IMR-90 (cell line): ENCODE data around the gene MEIS2. TPM values are rescaled to one million over a fixed set of nuclear protein-coding genes. Genes with fewer than 3 reads are reported as not detected.
A peak's percentile ranks its signal among the peaks of the same experiment; 100 is the strongest.

Experiments
- ATAC-seq: fragments of 200-7000 bp; cut with Tn5 transposase; 2 replicates; pipeline ENCODE4 v1.9.1; 2020; ENCODE audit warnings: low read depth, mild to moderate bottlenecking, moderate library complexity
- BruUV-seq: library from RNA; stranded (reverse); fragments of 400-500 nt; replicated peaks from 2 replicates; lab custom pipeline; 2021; lab: Mats Ljungman, UMichigan
- CTCF ChIA-PET: fragments of 300-600 bp; formaldehyde crosslinking; extraction: SDS; loops from one replicate; lab custom pipeline; 2021; ENCODE audit warnings: antibody characterized with exemption; lab: Yijun Ruan, JAX
- POLR2A ChIA-PET: fragments of 300-600 bp; sonication (Branson Sonifier 250); formaldehyde crosslinking; loops from one replicate; lab custom pipeline; 2022; ENCODE audit warnings: antibody characterized with exemption; ENCODE audit not compliant: unreplicated experiment; lab: Charles Lee
- DNase-seq: peaks from one replicate; pipeline ENCODE4 v3.0.0; 2013
- H2AFZ ChIP-seq: replicated peaks from 2 replicates; pipeline ENCODE3; 2013; ENCODE audit warnings: low read length, mild to moderate bottlenecking; ENCODE audit not compliant: poor library complexity
- H2AK5ac ChIP-seq: 2 replicates; pipeline ENCODE4 v1.6.1; 2013; ENCODE audit warnings: low read depth, low read length, inconsistent platforms
- H2AK9ac ChIP-seq: replicated peaks from 2 replicates; pipeline ENCODE3; 2013; ENCODE audit warnings: mild to moderate bottlenecking, low read depth, low read length, moderate library complexity; ENCODE audit not compliant: poor library complexity
- H2BK120ac ChIP-seq: 2 replicates; pipeline ENCODE4 v1.6.1; 2013; ENCODE audit warnings: low read depth, low read length, inconsistent platforms
- H2BK15ac ChIP-seq: 3 replicates; pipeline ENCODE4 v1.6.1; 2013; ENCODE audit warnings: low read depth, low read length, inconsistent platforms
- H2BK20ac ChIP-seq: 2 replicates; pipeline ENCODE4 v1.6.1; 2013; ENCODE audit warnings: low read depth, mild to moderate bottlenecking, inconsistent platforms, low read length, moderate library complexity
- H2BK5ac ChIP-seq: 2 replicates; pipeline ENCODE4 v1.6.1; 2013; ENCODE audit warnings: mild to moderate bottlenecking, low read depth, low read length, inconsistent platforms; ENCODE audit not compliant: poor library complexity, severe bottlenecking
- H3K14ac ChIP-seq: replicated peaks from 2 replicates; pipeline ENCODE4 v1.6.1; 2013; ENCODE audit warnings: low read depth, low read length, inconsistent platforms
- H3K18ac ChIP-seq: 2 replicates; pipeline ENCODE4 v1.6.1; 2013; ENCODE audit warnings: low read depth, low read length, control low read depth
- H3K23ac ChIP-seq: 2 replicates; pipeline ENCODE4 v1.6.1; 2013; ENCODE audit warnings: low read depth, low read length, inconsistent platforms
- H3K27ac ChIP-seq: 2 replicates; pipeline ENCODE4 v1.5.1; 2013; ENCODE audit warnings: mild to moderate bottlenecking, control low read depth, low read length; ENCODE audit not compliant: insufficient read depth
- H3K27me3 ChIP-seq: 2 replicates; pipeline ENCODE4 v1.6.1; 2013; ENCODE audit warnings: low read length; ENCODE audit not compliant: control insufficient read depth, insufficient read depth
- H3K36me3 ChIP-seq: 2 replicates; pipeline ENCODE4 v1.6.1; 2013; ENCODE audit warnings: low read length, mixed read lengths; ENCODE audit not compliant: control insufficient read depth, insufficient read depth
- H3K4ac ChIP-seq: 2 replicates; pipeline ENCODE4 v1.6.1; 2013; ENCODE audit warnings: low read depth, low read length, inconsistent platforms
- H3K4me1 ChIP-seq: 2 replicates; pipeline ENCODE4 v1.6.1; 2013; ENCODE audit warnings: low read length, mixed read lengths; ENCODE audit not compliant: control insufficient read depth, insufficient read depth
- H3K4me2 ChIP-seq: 2 replicates; pipeline ENCODE4 v1.6.1; 2013; ENCODE audit warnings: low read depth, mild to moderate bottlenecking, control low read depth, low read length, moderate library complexity
- H3K4me3 ChIP-seq: 2 replicates; pipeline ENCODE4 v1.5.1; 2013; ENCODE audit warnings: low read depth, mild to moderate bottlenecking, control low read depth, low read length, moderate library complexity; ENCODE audit not compliant: insufficient read depth
- H3K56ac ChIP-seq: 2 replicates; pipeline ENCODE4 v1.6.1; 2013; ENCODE audit warnings: low read length, inconsistent platforms; ENCODE audit not compliant: insufficient read depth; ENCODE audit errors: extremely low read depth
- H3K79me1 ChIP-seq, 2 experiments: 2 replicates each; pipeline ENCODE4 v1.6.1; 2013; ENCODE audit warnings: low read length in 2 of 2, inconsistent platforms in 1 of 2, low read depth in 1 of 2
- H3K9ac ChIP-seq: 2 replicates; pipeline ENCODE4 v1.6.1; 2013; ENCODE audit warnings: low read depth, low read length, control low read depth
- H3K9me1 ChIP-seq: 2 replicates; pipeline ENCODE4 v1.6.1; 2013; ENCODE audit warnings: low read length, inconsistent platforms; ENCODE audit not compliant: insufficient read depth
- H3K9me3 ChIP-seq: 2 replicates; pipeline ENCODE4 v1.6.1; 2013; ENCODE audit warnings: low read length; ENCODE audit not compliant: control insufficient read depth, insufficient read depth
- H4K20me1 ChIP-seq: 2 replicates; pipeline ENCODE4 v1.6.1; 2013; ENCODE audit warnings: low read length, inconsistent platforms; ENCODE audit not compliant: insufficient read depth
- H4K5ac ChIP-seq: 2 replicates; pipeline ENCODE4 v1.6.1; 2013; ENCODE audit warnings: mild to moderate bottlenecking, low read depth, low read length, control low read depth
- H4K8ac ChIP-seq, 2 experiments: 2 replicates each; pipeline ENCODE4 v1.6.1; 2013; ENCODE audit warnings: low read depth in 2 of 2, low read length in 2 of 2, control low read depth in 1 of 2, inconsistent platforms in 1 of 2
- H4K91ac ChIP-seq: 2 replicates; pipeline ENCODE4 v1.6.1; 2013; ENCODE audit warnings: low read depth, low read length, inconsistent platforms; ENCODE audit not compliant: insufficient read depth
- BHLHE40 ChIP-seq: fragments of 150-350 bp; IDR thresholded peaks from 2 replicates; pipeline ENCODE4 v1.6.1; 2016; ENCODE audit warnings: mild to moderate bottlenecking, low read depth, low read length
- CEBPB ChIP-seq: IDR thresholded peaks from 2 replicates; pipeline ENCODE4 v1.6.1; 2012; ENCODE audit warnings: low read depth, low read length, improper control_type of control experiment
- CHD1 ChIP-seq: IDR thresholded peaks from 2 replicates; pipeline ENCODE4 v1.6.1; 2012; ENCODE audit warnings: low read depth, low read length, improper control_type of control experiment
- CTCF ChIP-seq: conservative IDR thresholded peaks from 2 replicates; pipeline ENCODE4 v1.5.1; 2012; ENCODE audit warnings: mild to moderate bottlenecking, low read depth, low read length, improper control_type of control experiment
- ELK1 ChIP-seq: fragments of 150-350 bp; IDR thresholded peaks from 2 replicates; pipeline ENCODE4 v1.6.1; 2016; ENCODE audit warnings: low read depth, mild to moderate bottlenecking, low read length, moderate library complexity, borderline replicate concordance
- FOS ChIP-seq: fragments of 150-350 bp; IDR thresholded peaks from 2 replicates; pipeline ENCODE4 v1.6.1; 2016; ENCODE audit warnings: low read depth, low read length
- MAFK ChIP-seq: IDR thresholded peaks from 2 replicates; pipeline ENCODE4 v1.6.1; 2012; ENCODE audit warnings: low read depth, low read length, improper control_type of control experiment
- MAZ ChIP-seq: IDR thresholded peaks from 2 replicates; pipeline ENCODE4 v1.6.1; 2012; ENCODE audit warnings: low read depth, mild to moderate bottlenecking, low read length, improper control_type of control experiment, moderate library complexity, borderline replicate concordance
- MXI1 ChIP-seq: IDR thresholded peaks from 2 replicates; pipeline ENCODE4 v1.6.1; 2012; ENCODE audit warnings: low read depth, mild to moderate bottlenecking, low read length, moderate library complexity, borderline replicate concordance
- NFE2L2 ChIP-seq: fragments of 150-350 bp; IDR thresholded peaks from 2 replicates; pipeline ENCODE4 v1.6.1; 2016; ENCODE audit warnings: low read depth, mild to moderate bottlenecking, low read length
- RAD21 ChIP-seq: IDR thresholded peaks from 2 replicates; pipeline ENCODE4 v1.6.1; 2012; ENCODE audit warnings: low read length, improper control_type of control experiment
- RCOR1 ChIP-seq: IDR thresholded peaks from 2 replicates; pipeline ENCODE4 v1.6.1; 2012; ENCODE audit warnings: mild to moderate bottlenecking, low read length, improper control_type of control experiment; ENCODE audit not compliant: insufficient replicate concordance
- SMC3 ChIP-seq: fragments of 150-350 bp; IDR thresholded peaks from 2 replicates; pipeline ENCODE4 v1.6.1; 2016; ENCODE audit warnings: low read depth, mild to moderate bottlenecking, antibody characterized with exemption, low read length, moderate library complexity
- WGBS, 2 experiments: methylation state at CpG; one replicate each; pipeline versions ENCODE4 v1.1.5 to v1.1.7; 2013; ENCODE audit warnings: missing lambda C conversion rate in 2 of 2; ENCODE audit not compliant: insufficient read length in 1 of 2; ENCODE audit errors: extremely low coverage in 2 of 2; 5-methylcytosine and 5-hydroxymethylcytosine counted together
- dilution Hi-C: fragments of 300-500 bp; cut with HindIII; formaldehyde crosslinking; loops from one replicate; pipeline ENCODE4 v1.14.3; 2018; ENCODE audit warnings: low sequenced_read_pairs; ENCODE audit not compliant: unreplicated experiment
- in situ Hi-C: fragments of 300-500 bp; cut with MboI; formaldehyde crosslinking; loops from 3 replicates; pipeline ENCODE4 v1.14.3; 2019; ENCODE audit warnings: low sequenced_read_pairs, inconsistent platforms, mixed read lengths
- intact Hi-C: fragments of 100-400 bp; cut with micrococcal nuclease; formaldehyde crosslinking; loops from 2 replicates; pipeline ENCODE4 v1.10.0; 2022
- polyA plus RNA-seq, 3 experiments: library from polyadenylated mRNA; depleted of rRNA; stranded (reverse); fragments of >200 nt; gene quantifications; 2 replicates each; pipeline ENCODE4 v1.2.3, GENCODE V29; 2012; ENCODE audit warnings: low replicate concordance in 1 of 3
- total RNA-seq: library from RNA; depleted of rRNA; stranded (reverse); fragments of >200 nt; gene quantifications from 2 replicates; pipeline ENCODE4 v1.2.3, GENCODE V29; 2012
- TF ChIP-seq, protein P1 (sequence below): fragments of 150-350 bp; IDR thresholded peaks from 2 replicates; pipeline ENCODE4 v1.6.1; 2017; ENCODE audit warnings: mild to moderate bottlenecking, antibody characterized with exemption, low read length, low read depth

The MEIS2 gene
- total and polyA plus RNA-seq, 2 of the 4 experiments (the other 2 are of a cell fraction) = 70.1 to 71.3 TPM

DNA sequence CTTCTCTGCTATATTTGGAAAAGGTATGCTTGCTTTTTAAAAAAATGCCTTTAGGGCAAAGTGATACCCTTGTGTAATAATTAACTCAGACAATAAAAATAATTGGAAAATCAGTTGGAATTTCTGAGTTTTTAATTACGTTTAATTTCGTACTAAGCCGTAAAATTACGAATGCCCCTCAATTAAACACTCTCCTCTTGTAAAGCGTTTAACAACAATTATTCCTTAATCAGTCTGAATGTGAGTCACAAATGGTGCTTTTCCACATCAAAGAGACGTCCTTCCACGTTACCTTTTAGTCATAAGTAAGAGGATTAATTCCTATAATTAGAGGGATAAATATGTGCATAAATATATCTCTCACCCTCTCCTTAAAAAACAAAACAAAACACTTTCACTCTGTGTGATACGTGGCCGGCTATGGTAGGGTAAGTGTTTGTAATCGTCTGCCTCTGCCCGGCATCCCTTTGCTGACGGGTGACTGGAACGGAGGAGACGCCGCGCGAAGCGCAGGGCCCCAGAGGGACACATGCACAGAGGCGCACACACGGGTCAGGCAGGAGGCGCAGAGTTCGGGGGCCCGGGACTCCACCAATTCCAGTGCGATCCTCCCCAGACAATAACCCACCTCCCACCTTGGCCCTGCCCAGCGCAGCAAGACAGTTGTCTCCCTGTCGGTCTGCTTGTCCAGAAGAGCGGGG, 9.7 kb upstream of the MEIS2 start:
- H2AFZ ChIP-seq = peak overlapping the region; percentile 63
- no peak overlapping the region for H4K8ac ChIP-seq
- no peak overlapping the region for H3K4me3 ChIP-seq
- H2BK5ac ChIP-seq = no peak overlapping the region
- no peak overlapping the region for H4K5ac ChIP-seq
- dilution Hi-C loops = no loop called here
- no TSS peak for BruUV-seq
- no peaks in the 10 kb centered on the region for H4K20me1 ChIP-seq
- TF ChIP-seq ELK1 (no peak), NFE2L2 (no peak), RAD21 (no peak), BHLHE40 (no peak), FOS (no peak), MAFK (no peak), CTCF (no peak), MAZ (no peak), MXI1 (no peak), CEBPB (no peak), RCOR1 (no peak), SMC3 (no peak), CHD1 (no peak)
- TF ChIP-seq, protein P1, sequence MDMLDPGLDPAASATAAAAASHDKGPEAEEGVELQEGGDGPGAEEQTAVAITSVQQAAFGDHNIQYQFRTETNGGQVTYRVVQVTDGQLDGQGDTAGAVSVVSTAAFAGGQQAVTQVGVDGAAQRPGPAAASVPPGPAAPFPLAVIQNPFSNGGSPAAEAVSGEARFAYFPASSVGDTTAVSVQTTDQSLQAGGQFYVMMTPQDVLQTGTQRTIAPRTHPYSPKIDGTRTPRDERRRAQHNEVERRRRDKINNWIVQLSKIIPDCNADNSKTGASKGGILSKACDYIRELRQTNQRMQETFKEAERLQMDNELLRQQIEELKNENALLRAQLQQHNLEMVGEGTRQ = no peak
- H3K9me3 ChIP-seq = no peaks in the 10 kb centered on the region
- H3K27ac ChIP-seq = no peak overlapping the region
- 0 out of 3 replicates have a peak overlapping the region, but pooled peaks have one; percentile 20 for H2BK15ac ChIP-seq
- H3K9ac ChIP-seq = no peak overlapping the region
- no peaks in the 10 kb centered on the region for H3K9me1 ChIP-seq
- WGBS, 2 experiments = 41% methylated on average over 3 of the region's 27 CpGs; no CpG with 5 or more reads in 1 of the 2 experiments
- in situ Hi-C loops = no loop called here
- no peak overlapping the region for H3K14ac ChIP-seq
- no peak overlapping the region for H3K18ac ChIP-seq
- intact Hi-C loops = loop anchor here (10.0 kb wide), 3 partner anchors 605 to 1585 kb away; no protein-coding TSS in a partner anchor
- ChIA-PET POLR2A (no interaction called here), CTCF (interaction anchor here (0.6 kb wide), 1 partner anchor 412 kb away, joined by 3 read pairs; no protein-coding TSS in a partner anchor)
- H3K4me2 ChIP-seq = peak overlapping the region; percentile 69
- H2BK120ac ChIP-seq = no peak overlapping the region
- no peak overlapping the region for H2AK9ac ChIP-seq
- H2BK20ac ChIP-seq = no peak overlapping the region
- H3K36me3 ChIP-seq = no peaks in the 10 kb centered on the region
- H3K56ac ChIP-seq = no peak overlapping the region
- peaks cover 2% of the 10 kb centered on the region; the same call in 1 of the 2 replicates for H3K4me1 ChIP-seq
- no peaks in the 10 kb centered on the region; the same call in 1 of the 2 replicates for H3K27me3 ChIP-seq
- no peak overlapping the region for H3K4ac ChIP-seq
- no peak overlapping the region for H2AK5ac ChIP-seq
- H3K23ac ChIP-seq = peak overlapping the region; percentile 57; the same call in 1 of the 2 replicates
- ATAC-seq = peak; percentile 44; the same call in 1 of the 2 replicates
- H3K79me1 ChIP-seq = peaks cover 0 to 12% of the 10 kb centered on the region in 2 experiments; a peak in 3 of 4 replicates
- H4K91ac ChIP-seq = no peak overlapping the region
- no peak for DNase-seq
